Measurements from ENCODE around the gene TUBD1.

Gene TUBD1

DNA sequence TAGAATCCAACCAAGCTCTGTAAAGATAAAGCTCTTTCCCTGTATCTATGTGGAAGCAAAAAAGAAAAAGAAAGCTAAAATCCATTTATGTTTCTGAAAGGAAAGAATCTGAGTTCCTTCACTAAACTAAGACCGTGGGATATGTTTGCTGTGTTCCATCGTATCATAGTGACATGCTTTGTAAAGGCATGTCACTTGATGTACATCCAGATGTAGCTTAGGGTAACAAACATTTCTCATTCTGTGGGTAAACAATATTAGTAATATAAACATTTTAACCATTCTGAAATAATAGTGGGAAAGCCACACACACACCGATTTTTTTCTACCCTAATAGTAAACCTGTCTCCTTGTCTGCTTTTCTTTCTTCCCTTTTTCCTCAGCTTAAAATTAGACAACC lies 78.1 kb downstream of the TUBD1 start:
- DNase-seq = no peak

GRCh38 chr17:59814276-59814675 lies 78.5 kb downstream of the TUBD1 start:
- no peak for DNase-seq

- no peak for DNase-seq
These were observed 80.6 kb downstream of the TUBD1 start for GRCh38 chr17:59812139-59812538.

DNA sequence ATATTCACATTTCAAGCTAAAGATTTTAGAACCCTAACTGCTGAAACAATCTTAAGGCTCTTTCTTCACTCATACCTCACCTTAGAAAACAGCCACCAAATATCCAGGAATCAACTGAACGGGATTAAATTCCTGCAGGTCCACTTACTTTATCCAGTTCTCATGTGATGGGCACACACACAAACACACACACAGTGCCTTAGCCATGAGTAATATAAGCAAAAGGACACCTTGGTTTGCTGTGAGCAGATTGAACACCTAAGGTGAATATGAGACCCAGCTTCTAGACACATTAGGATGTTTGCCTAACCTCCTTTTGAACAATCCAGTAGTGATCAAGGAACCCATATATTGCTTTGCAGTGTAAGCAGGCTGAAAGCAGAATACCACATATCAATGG lies 81.5 kb downstream of the TUBD1 start:
- DNase-seq = no peak

DNA sequence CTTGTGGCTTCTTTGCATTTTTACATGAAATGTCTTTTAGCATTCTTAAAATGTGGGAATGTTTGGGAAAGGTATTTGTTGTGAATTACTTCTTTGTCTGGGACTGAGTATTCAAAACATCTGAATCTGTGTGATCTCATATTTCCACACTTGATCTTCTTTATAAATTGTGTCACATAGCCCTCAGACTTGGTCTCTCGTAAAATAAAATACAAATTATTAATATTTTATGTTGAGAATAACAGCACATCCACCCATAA lies 81.9 kb downstream of the TUBD1 start:
- no peak for DNase-seq

Data from NCI-H226 (cell line).